HEK293T (cell line): ENCODE results near the gene OPTN.

ENCODE experiments used
- ARNT ChIP-seq: fragments of 450-650 bp; IDR thresholded peaks from 2 replicates; pipeline ENCODE4 v1.6.1; 2017; ENCODE audit warnings: mild to moderate bottlenecking
- NFRKB ChIP-seq: fragments of 450-650 bp; IDR thresholded peaks from 2 replicates; pipeline ENCODE4 v1.6.1; 2016; ENCODE audit warnings: mild to moderate bottlenecking, moderate library complexity
- SUZ12 ChIP-seq: fragments of 450-650 bp; IDR thresholded peaks from 2 replicates; pipeline ENCODE4 v1.6.1; 2016; ENCODE audit warnings: mild to moderate bottlenecking
- TARDBP ChIP-seq: fragments of 450-650 bp; IDR thresholded peaks from 2 replicates; pipeline ENCODE4 v1.6.1; 2016

DNA sequence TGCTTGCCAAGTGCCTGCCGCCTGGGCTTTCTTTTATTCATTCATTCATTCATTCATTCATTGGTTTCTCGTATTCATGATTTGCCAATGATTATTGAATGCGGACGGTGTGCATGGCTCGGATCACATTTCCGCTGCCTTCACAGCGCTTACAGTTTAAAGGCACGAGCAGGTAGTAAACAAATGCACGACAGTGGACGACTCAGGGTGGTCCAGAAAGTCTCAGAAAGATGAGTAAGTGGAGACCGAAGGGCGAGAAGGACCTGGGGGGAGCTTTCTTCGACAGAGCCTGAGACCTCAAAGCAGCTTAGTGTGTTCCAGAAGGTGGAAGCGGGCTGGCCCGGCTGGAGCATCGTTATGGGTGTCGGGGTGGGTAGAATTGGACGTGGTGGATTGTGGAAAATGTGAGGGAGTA is 61.9 kb downstream of the OPTN start:
- no peak for TF ChIP-seq NFRKB
- TF ChIP-seq TARDBP, result no peak
- TF ChIP-seq ARNT, result no peak
- no peak for TF ChIP-seq SUZ12
